DMS114 treated with DMSO at 0.1 percent for 48 hours (cell line): ENCODE measurements around the gene C6orf62.
"Not testable (repeated sequence)": the region's sequence is repeated elsewhere in the genome, so short reads cannot be mapped to it uniquely, and the experiment has no call there.

Source experiments
- DNase-seq: peaks from one replicate; lab custom pipeline; 2025; ENCODE audit not compliant: unreplicated experiment; lab: John Stamatoyannopoulos, UW

C6orf62 gene

GRCh38 chr6:24743265-24743943, 24.4 kb upstream of the C6orf62 start:
- no peak for DNase-seq

DNA sequence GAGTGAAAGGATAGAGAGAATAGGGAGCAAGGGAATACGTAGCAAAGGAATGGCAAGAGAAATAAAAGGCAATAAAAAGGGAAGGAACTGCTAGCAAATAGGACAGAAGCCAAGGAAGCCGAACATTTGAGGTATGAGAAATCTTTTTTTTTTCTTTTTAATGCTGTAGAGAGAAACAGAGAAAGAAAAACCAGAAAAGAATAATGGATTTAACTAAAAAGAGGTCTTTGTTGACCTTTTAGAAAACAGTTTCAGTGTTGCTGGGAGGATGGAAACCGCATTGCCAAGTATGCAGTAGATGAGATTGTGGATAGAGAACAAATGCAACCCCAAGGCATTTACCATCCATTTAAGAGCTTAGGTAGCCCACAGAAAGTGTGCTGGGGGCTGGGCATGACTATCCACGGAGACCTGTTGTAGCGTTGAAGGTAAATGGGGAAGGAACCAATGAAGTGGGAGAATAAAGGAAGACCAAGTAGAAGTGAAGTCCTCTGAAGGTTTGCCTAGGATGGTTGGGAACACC, 23.3 kb upstream of the C6orf62 start:
- DNase-seq: no peak

DNA sequence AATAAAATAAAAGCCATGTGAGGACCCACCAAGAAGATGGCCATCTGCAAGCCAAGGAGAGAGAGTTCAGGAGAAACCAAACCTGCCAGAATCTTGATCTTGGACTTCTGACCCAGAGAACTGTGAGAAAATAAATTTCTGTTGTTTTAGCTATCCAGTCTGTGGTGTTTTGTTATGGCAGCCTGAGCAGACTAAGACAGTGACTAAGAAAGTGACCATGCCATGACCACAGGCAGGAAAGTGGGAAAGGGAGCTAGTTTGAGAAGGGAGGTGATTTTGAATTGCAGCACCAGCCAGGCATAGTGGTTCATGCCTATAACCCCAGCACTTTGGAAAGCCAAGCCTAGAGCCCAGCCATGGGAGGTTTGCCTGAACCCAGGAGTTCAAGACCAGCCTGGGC, 21.9 kb upstream of the C6orf62 start:
- DNase-seq: no peak

- no peak for DNase-seq
Measured at GRCh38 chr6:24738741-24739140, 19.8 kb upstream of the C6orf62 start.

DNA sequence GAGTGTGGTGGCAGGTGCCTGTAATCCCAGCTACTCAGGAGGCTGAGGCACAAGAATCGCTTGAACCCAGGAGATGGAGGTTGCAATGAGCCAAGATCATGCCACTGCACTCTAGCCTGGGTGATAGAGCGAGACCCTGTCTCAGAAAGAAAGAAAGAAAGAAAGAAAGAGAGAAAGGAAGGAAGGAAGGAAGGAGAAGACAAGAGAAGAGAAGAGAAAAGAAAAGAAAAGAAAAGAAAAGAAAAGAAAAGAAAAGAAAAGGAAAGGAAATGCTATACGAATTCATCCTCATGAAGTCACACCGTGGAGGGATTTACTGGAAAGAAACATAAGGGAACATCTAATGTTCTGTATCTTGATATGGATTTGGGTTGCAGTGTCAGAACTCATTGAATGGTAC, 15.8 kb upstream of the C6orf62 start:
- not testable (repeated sequence) for DNase-seq

DNA sequence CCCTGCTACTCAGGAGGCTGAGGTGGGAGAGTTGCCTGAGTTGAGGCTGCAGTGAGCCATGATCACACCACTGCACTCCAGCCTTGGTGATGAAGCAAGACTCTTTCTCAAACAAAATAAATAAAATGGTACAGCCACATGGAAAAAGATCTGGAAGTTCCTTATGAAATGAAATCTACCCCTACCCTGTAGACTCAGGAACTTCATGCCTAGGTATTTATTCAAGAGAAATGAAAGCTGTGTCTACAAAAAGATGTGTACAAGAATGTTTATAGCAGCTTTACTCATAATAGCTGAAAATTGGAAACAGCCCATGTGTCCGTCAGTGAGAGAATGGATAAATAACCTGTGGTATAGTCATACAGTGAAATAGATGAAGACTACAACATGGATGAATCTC, 15.2 kb upstream of the C6orf62 start:
- no peak for DNase-seq

- DNase-seq: not testable (repeated sequence)
Measured at GRCh38 chr6:24731456-24732134, 12.6 kb upstream of the C6orf62 start.

GRCh38 chr6:24730653-24731052, 11.7 kb upstream of the C6orf62 start:
- DNase-seq: not testable (repeated sequence)

GRCh38 chr6:24723270-24723669, 4.3 kb upstream of the C6orf62 start:
- no peak for DNase-seq

DNA sequence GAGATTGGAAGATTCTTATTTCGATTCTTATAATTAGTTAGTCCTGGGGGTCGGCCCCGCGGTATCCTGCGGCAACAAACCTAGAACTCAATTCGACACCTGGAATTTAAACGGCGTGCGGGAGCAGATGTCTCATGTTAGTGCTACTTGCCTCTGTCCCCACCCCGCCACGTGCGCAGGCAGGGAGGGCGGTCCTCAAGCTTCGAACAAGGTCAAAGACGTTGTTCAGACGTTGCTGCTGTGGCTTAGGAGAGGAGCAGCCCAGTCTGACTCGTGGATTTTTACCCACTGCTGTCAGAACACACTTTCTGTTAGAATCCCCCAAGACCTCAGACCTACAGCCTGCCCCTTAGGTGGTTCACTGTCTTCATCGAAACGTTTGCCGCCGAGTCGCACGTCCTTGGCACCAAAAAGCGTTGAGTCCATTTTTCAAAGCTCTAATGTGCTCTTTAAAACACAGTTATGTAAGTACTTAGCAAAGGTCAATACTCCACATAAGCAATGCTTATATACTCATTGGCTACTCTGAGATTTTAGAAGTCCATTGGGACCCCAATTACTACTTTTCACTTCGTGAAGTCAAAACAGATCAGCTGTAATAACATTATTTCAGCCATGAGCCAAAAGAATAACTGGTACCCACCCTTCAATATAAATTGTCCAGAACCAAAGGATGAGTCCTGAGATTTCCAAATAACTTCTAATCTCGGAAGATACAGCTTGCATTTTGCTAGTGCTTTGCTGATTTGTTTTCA, 2.7 kb upstream of the C6orf62 start:
- no peak for DNase-seq

- DNase-seq: peak; percentile 99
Measured at GRCh38 chr6:24720604-24721460, 1.9 kb upstream of the C6orf62 start.

GRCh38 chr6:24720131-24720603, 1.2 kb upstream of the C6orf62 start:
- peak; percentile 35 for DNase-seq

DNA sequence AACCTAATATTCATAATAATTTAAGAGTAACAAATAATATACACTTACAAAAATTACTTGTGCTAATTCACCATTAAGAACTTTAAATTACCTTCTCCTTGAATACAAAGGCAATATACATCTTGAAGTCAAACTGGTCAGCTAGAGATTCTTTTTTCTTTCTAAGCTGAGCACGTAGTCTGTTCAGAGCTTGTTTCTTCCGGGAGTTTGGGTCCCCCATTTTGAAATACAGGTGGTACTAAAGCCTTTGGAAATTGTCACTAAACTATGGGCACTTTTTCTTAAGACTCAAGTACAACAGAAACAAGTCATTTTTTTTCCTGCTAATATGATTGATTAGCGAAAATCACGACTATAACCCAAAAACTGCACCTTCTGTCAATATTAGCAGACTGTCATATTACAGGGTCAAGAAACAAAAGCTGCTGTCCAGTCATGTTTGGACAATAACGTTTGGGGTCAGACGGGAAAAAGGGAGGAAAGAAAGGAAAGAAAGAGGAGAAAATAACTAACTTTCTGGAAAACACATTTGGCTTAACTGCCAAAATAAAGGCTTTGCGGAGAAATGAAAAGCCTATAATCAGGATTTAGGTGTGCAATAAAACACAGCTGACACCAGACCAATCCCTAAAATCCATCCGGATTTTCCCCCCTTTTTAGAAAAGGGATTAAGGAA, 367 bp downstream of the C6orf62 start:
- no peak for DNase-seq

GRCh38 chr6:24716602-24717148, 2.3 kb downstream of the C6orf62 start:
- DNase-seq: not testable (repeated sequence)

GRCh38 chr6:24710519-24711303, 8.2 kb downstream of the C6orf62 start:
- no peak for DNase-seq

DNA sequence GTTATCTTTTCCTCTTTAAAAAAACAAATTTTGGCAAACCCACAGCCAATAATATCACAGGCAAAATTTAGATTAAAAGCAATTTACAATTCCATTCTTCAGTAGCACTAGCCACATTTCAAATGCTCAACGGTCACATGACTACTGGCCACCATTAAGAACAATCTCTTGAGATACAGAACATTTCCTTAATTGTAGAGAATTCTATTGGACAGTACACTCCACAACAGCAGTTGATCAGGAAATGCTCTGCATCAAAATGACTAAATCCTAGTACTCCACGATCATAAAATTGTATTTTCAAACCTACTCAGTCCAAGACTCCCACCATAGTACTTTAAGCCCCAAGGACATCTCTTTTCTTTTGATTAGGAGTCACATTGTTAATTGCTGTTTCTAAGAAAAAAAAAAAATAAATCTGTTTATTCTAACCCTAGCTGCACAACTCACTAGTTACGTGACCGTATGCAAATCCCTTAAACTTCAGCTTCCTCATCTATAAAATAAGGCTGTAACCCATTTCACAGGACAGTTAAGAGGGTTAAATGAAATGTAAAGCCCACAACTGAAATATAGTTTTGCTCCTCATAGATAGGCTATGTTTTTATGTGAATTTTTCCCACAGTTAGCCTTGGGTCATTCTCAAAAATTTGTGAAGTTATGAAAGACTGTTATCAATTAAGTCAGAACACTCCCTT, 9.8 kb downstream of the C6orf62 start:
- DNase-seq: no peak

- DNase-seq: no peak
Measured at GRCh38 chr6:24708612-24709011, 10.3 kb downstream of the C6orf62 start.

GRCh38 chr6:24704468-24704867, 14.5 kb downstream of the C6orf62 start:
- DNase-seq: no peak
